Measurements from ENCODE around the gene DGKZ.

DGKZ gene

GRCh38 chr11:46393759-46394158, 46.5 kb downstream of the DGKZ start:
- DNase-seq (ENCODE audit: low spot score): no peak

DNA sequence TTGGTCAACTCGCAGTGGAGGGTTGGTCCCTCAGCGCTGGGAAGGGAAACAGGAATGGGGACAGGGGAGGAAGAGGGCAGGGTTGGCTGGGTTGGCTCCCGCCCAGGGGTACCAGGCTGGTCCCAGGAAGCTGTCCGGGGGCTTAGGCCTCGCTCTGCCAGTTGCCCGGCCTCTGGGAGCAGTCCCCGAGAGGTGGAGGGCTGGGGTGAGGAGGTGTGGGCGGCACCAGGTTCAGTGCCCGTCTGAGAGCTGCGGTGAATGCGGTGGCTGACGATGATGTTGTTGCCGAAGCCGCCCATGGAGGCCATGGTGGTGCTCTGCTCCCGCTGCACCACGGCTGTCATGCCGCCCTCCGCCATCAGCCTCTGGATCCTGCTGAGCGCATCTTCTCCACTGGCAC, 50.3 kb downstream of the DGKZ start:
- no peak for DNase-seq (ENCODE audit: low spot score)

DNA sequence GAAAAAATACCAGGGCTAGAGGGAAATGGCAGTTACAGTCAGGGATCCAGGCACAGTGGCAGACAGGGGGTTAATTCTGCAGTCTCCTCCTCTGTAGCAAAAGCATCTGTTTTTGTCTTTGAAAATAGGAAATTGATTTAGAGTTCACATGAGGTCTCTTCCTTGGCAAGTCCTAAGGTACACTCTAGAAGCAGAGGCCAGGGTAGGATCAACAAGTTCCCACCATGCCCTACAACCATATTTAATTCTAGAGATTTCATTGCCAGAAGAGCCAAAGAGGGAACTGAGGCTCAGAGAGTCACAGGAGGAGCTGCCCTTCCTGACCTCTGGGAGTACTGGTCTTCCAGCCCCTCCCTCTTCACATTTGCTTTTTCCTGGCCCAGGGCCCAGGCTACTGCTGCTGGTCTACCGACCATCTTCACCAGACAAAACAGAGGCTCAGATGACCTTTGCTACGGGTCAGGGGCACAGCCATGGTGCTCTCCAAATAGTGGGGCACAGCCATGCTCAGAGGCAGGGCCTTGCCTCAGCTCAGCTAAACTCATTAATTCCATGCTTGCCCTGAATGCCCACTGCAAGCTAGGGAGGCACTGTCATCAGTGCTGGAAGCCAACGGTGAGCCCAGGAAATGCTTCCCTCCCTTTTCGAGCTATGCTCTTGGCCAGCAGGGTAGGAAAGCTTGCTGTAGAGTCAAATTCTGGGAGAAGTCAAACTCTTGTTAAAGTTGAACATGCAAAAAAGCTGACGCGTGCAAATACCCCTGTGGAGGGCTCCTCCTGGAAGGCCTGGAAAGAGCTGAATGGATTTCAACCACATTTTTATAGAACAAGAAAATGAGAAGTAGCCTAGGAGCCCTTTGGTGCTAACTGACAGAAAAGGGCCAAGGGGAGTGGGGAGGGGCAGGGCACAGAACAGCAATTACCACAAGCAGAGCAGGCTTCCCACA, 56.0 kb downstream of the DGKZ start:
- no peak for DNase-seq (ENCODE audit: low spot score)

- no peak for DNase-seq (ENCODE audit: low spot score)
These were observed 57.3 kb downstream of the DGKZ start for GRCh38 chr11:46404476-46405017.

GRCh38 chr11:46407635-46408034, 60.4 kb downstream of the DGKZ start:
- no peak for DNase-seq (ENCODE audit: low spot score)

DNA sequence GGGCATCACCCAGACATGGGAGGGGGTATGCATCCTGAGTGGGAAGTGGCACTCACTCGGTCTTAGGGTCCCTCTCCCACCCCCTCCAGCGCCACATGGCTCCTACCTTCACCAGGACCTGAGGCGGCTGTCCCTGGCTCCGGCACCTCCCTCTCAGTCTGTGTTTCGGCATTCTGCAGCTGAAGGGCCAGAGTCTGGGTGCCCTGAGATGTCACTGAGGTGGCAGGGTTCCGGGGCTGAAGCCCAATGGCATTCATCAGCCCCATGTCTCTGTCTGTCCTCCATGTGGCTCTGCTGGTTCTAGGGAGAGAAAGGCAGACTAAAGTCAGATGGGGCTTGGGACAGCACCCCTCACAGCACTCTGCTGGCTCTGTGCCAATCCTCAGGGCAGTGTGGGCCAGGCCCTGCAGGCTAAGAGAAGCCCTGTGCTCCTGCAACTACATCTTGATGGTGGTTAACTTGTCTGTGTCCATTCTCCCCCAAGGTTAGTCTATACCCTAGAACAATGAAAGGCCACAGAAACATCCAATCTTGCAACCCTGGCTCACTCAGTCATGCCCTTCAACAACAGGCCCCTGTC, 61.2 kb downstream of the DGKZ start:
- no peak for DNase-seq (ENCODE audit: low spot score)

DNA sequence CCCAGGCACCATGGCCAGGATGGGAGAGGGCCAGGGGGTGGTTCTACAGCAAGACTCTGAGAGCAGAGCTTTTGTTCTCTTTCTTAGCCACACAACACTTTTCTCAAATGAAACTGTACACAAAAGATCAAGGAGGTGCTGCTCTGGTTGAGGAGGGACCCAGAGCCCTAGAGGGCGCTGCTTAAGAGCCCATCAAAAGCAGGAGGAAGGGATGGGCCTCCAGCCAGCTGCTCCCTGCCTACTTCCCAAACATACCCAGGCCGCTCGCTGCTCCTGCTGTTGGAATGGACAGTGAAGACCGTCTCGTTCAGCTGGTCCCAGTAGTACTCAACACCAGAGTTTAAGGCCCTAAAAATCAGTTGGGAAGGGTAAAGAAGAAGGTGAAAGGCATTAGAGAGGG, 62.8 kb downstream of the DGKZ start:
- DNase-seq (ENCODE audit: low spot score): no peak

- no peak for DNase-seq (ENCODE audit: low spot score)
These were observed 66.7 kb downstream of the DGKZ start for GRCh38 chr11:46413760-46414465.

DNA sequence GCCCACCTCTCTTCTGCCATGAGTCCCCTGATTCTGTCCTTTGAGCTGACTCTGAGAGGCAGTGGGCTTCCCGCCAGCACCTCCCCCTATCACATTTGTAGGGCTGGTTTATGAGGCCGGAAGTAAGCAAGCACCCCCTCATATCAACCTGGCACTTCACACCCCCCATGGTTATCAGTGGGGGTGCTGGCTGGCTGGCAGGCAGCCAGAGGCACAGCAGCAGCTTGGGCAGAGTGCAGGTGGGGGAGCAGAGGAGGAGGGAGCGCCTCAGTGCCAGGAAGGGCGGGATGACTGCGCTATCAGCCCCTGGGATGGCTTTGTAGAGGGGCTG, 67.2 kb downstream of the DGKZ start:
- DNase-seq (ENCODE audit: low spot score): no peak

GRCh38 chr11:46414879-46415278, 67.6 kb downstream of the DGKZ start:
- no peak for DNase-seq (ENCODE audit: low spot score)

- no peak for DNase-seq (ENCODE audit: low spot score)
These were observed 70.4 kb downstream of the DGKZ start for GRCh38 chr11:46417711-46418110.

- no peak for DNase-seq (ENCODE audit: low spot score)
These were observed 71.5 kb downstream of the DGKZ start for GRCh38 chr11:46418751-46419150.

DNA sequence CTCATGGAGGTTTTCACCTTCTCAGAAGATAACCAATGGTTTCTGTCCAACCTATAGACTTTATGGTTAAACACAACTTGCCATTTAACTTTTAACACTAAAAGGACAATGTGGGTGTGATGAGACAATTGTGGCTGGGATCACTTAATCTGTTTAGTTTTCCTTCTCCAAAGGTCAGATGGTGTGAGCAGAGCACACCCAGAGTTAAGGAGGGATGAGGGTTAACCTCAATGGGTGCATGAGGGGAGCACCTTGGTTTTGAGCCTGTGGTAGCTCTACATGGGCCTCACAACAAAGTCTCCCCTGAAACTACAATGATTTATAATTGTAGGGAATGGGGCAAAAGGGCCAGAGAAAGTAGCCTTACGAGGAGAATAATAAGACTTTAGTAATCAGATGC, 73.2 kb downstream of the DGKZ start:
- no peak for DNase-seq (ENCODE audit: low spot score)

DNA sequence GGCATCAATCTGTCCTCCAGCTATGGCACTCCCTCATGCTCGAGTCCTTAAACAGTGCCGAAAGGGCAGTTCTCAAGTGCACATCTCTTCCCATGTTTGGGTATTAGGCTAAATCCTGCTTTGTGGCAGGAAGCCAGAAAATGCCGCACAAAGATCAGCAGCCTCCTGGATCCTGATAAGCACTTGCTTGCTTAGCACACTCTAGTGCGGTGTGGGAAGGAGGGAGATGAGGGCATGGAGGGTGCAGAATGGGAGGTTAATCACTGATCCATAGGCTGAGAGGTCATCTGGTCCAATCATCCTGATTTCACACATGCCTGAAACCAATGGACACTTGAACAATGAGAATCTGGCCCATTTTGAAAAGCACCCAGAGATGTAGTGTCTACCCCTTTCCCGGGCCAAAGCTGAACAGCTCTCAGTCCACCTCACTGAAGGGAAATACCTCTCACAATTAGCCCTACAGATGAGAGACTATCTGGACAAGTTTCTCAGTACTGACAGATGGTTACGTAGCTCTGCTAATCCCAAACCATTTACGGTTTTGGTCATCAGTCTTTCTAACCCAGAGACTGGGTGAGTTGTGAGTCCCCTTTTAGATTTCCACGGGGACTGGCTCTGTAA, 74.1 kb downstream of the DGKZ start:
- DNase-seq (ENCODE audit: low spot score): no peak

DNA sequence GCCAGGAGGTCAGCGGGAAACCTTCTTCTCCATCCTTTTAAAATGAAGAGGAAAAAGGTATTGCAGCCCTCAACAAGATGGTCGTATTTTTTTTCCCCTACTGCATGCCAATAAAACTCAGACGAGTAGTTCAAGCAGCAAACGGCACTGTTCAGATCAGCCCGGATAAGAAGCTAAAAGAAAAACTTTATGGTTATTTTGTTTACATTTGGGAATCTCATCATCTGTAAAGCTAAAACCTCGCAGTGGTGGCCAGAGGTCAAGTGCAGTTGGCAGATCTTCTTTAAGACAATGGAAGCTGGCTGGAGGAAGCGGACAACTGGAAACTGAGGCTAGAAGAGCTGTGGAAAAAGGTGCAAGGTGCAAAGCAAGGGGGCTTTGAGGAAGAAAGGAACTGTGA, 75.3 kb downstream of the DGKZ start:
- DNase-seq (ENCODE audit: low spot score): no peak

- no peak for DNase-seq (ENCODE audit: low spot score)
These were observed 79.1 kb downstream of the DGKZ start for GRCh38 chr11:46426233-46426991.

DNA sequence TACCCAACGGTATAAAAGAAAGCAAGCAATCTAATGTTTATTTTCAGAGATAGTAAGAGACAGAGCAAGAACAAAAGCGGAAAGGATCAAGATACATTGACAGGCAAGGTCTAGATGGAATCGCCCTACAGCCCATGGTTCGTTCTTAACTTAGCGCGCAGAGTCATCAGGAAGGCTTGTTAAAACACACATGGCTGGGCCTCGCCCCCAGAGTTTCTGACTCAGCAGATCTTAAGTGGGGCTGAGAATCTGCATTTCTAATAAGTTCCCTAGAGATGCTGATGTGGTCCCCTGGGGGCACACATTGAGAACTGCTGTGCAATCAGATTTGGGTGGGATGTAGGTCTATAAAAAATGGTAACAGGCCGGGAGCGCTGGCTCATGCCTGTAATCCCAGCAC, 80.1 kb downstream of the DGKZ start:
- DNase-seq (ENCODE audit: low spot score): no peak

- DNase-seq (ENCODE audit: low spot score): no peak
These were observed 82.5 kb downstream of the DGKZ start for GRCh38 chr11:46429717-46430116.
